GM12872 (cell line): ENCODE measurements around the gene SLC39A11.

ENCODE experiments used
- CTCF ChIP-seq: IDR thresholded peaks from 3 replicates; pipeline ENCODE4 v1.5.1; 2011; ENCODE audit warnings: low read depth, mild to moderate bottlenecking, low read length, moderate library complexity; ENCODE audit not compliant: insufficient read depth

Gene SLC39A11

GRCh38 chr17:72943826-72944689, 148.4 kb downstream of the SLC39A11 start:
- TF ChIP-seq CTCF = no peak

- TF ChIP-seq CTCF = no peak
Measured at GRCh38 chr17:72942579-72942978, 149.9 kb downstream of the SLC39A11 start.

GRCh38 chr17:72940496-72940895, 152.0 kb downstream of the SLC39A11 start:
- TF ChIP-seq CTCF = no peak

- no peak for TF ChIP-seq CTCF
Measured at GRCh38 chr17:72938482-72938881, 154.0 kb downstream of the SLC39A11 start.

GRCh38 chr17:72937707-72938106, 154.8 kb downstream of the SLC39A11 start:
- TF ChIP-seq CTCF = no peak

- TF ChIP-seq CTCF = no peak
Measured at GRCh38 chr17:72935984-72936383, 156.5 kb downstream of the SLC39A11 start.

- TF ChIP-seq CTCF = no peak
Measured at GRCh38 chr17:72934927-72935326, 157.6 kb downstream of the SLC39A11 start.

GRCh38 chr17:72931635-72932034, 160.9 kb downstream of the SLC39A11 start:
- TF ChIP-seq CTCF = no peak
